ENCODE results near the gene CTNNA2.

CTNNA2 gene

GRCh38 chr2:79945653-79946445 is 433.0 kb downstream of the CTNNA2 start:
- H3K4me3 ChIP-seq (ENCODE audit: low read depth, low read length): no peak overlapping the region
- no peak for DNase-seq (ENCODE audit: low read depth)
- TF ChIP-seq CTCF (IDR thresholded peaks at IDR 0.05; ENCODE audit: control insufficient read depth, extremely low read depth, insufficient read depth): no peak

- no peak for DNase-seq (ENCODE audit: low read depth)
- no peak for TF ChIP-seq CTCF (IDR thresholded peaks at IDR 0.05; ENCODE audit: control insufficient read depth, extremely low read depth, insufficient read depth)
- no peak overlapping the region for H3K4me3 ChIP-seq (ENCODE audit: low read depth, low read length)
These were observed 434.9 kb downstream of the CTNNA2 start for GRCh38 chr2:79947751-79948150.

GRCh38 chr2:79950526-79950925 is 437.7 kb downstream of the CTNNA2 start:
- no peak for DNase-seq (ENCODE audit: low read depth)
- H3K4me3 ChIP-seq (ENCODE audit: low read depth, low read length): no peak overlapping the region
- no peak for TF ChIP-seq CTCF (IDR thresholded peaks at IDR 0.05; ENCODE audit: control insufficient read depth, extremely low read depth, insufficient read depth)

GRCh38 chr2:79952616-79953015 is 439.8 kb downstream of the CTNNA2 start:
- no peak for TF ChIP-seq CTCF (IDR thresholded peaks at IDR 0.05; ENCODE audit: control insufficient read depth, extremely low read depth, insufficient read depth)
- no peak for DNase-seq (ENCODE audit: low read depth)
- no peak overlapping the region for H3K4me3 ChIP-seq (ENCODE audit: low read depth, low read length)

GRCh38 chr2:79960035-79960434 is 447.2 kb downstream of the CTNNA2 start:
- no peak for TF ChIP-seq CTCF (IDR thresholded peaks at IDR 0.05; ENCODE audit: control insufficient read depth, extremely low read depth, insufficient read depth)
- H3K4me3 ChIP-seq (ENCODE audit: low read depth, low read length): no peak overlapping the region
- DNase-seq (ENCODE audit: low read depth): no peak

GRCh38 chr2:79960519-79960918 is 447.7 kb downstream of the CTNNA2 start:
- TF ChIP-seq CTCF (IDR thresholded peaks at IDR 0.05; ENCODE audit: control insufficient read depth, extremely low read depth, insufficient read depth): no peak
- DNase-seq (ENCODE audit: low read depth): no peak
- no peak overlapping the region for H3K4me3 ChIP-seq (ENCODE audit: low read depth, low read length)

- no peak overlapping the region for H3K4me3 ChIP-seq (ENCODE audit: low read depth, low read length)
- no peak for DNase-seq (ENCODE audit: low read depth)
- no peak for TF ChIP-seq CTCF (IDR thresholded peaks at IDR 0.05; ENCODE audit: control insufficient read depth, extremely low read depth, insufficient read depth)
These were observed 452.1 kb downstream of the CTNNA2 start for GRCh38 chr2:79964966-79965365.

Data from LNCaP clone FGC (cell line).